Tibial artery (tissue), 4 donors: Measurements from ENCODE around the gene GLI3.

Source experiments
- DNase-seq, 2 donors: peaks; one replicate each; pipeline ENCODE4 v3.0.0-alpha.2; 2019
- H3K27ac ChIP-seq, 2 donors: fragments of 200-600 bp; sonication (generic) in 1 of 2; 1 replicate in 1 of 2; 2 replicates in 1 of 2; pipeline ENCODE4 v1.5.1; 2018 to 2019; ENCODE audit warnings: mild to moderate bottlenecking in 1 of 2
- H3K27me3 ChIP-seq, 2 donors: fragments of 200-600 bp; sonication (generic) in 1 of 2; one replicate each; pipeline versions ENCODE4 v1.5.1 to v1.6.0; 2016 to 2019
- H3K36me3 ChIP-seq, 3 donors: fragments of 200-600 bp; sonication (generic) in 2 of 3; one replicate each; pipeline ENCODE4 v1.5.1; 2016 to 2019; ENCODE audit warnings: mild to moderate bottlenecking in 2 of 3
- H3K4me1 ChIP-seq, 4 donors: fragments of 200-600 bp; sonication (generic) in 2 of 4; 1 replicate in 3 of 4; 2 replicates in 1 of 4; pipeline ENCODE4 v1.5.1; 2016 to 2019
- H3K4me3 ChIP-seq, 2 donors: fragments of 200-600 bp; sonication (generic) in 1 of 2; 1 replicate in 1 of 2; 2 replicates in 1 of 2; pipeline ENCODE4 v1.5.1; 2018 to 2019; ENCODE audit warnings: mild to moderate bottlenecking in 2 of 2
- H3K9me3 ChIP-seq, 3 donors: fragments of 200-600 bp; sonication (generic) in 1 of 3; one replicate each; pipeline ENCODE4 v1.5.1; 2016 to 2019
- CTCF ChIP-seq, 2 experiments: fragments of 200-600 bp in 1 of 2; fragments of 450-650 bp in 1 of 2; IDR thresholded peaks; one replicate each; pipeline ENCODE4 v1.5.1; 2017 to 2019; ENCODE audit warnings: antibody characterized with exemption in 2 of 2, mild to moderate bottlenecking in 1 of 2, moderate library complexity in 1 of 2
- intact Hi-C: fragments of 100-400 bp; cut with DNase I; formaldehyde crosslinking; loops from one replicate; pipeline ENCODE4 v1.15.0; 2023; ENCODE audit warnings: low total_unique reads

The GLI3 gene

DNA sequence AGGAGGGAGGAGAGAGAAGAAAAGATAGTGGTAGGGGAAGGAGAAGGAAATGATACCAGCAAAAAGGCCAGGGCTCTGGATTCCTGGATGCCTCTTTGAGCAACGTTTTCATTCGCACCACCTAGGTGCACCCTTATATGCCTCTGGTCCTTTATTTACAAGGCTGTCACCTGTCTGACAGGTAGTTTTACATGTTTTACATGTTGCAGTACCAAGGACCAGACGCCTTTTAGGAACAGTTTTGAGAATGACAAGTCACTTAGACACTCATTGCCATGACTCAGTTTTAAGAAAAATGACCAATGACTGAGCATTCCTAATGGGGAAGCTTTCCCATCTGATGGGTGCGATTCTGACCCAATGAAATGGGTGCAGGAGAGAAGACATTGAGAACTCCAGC, 119.8 kb downstream of the GLI3 start:
- Histone ChIP-seq H3K27me3 (no peaks in the 10 kb centered on the region), H3K9me3 (no peaks in the 10 kb centered on the region), H3K4me1 (no peaks in the 10 kb centered on the region), H3K36me3 (no peaks in the 10 kb centered on the region), H3K27ac (no peak overlapping the region), H3K4me3 (no peak overlapping the region)
- no peak for DNase-seq
- no peak for TF ChIP-seq CTCF (IDR thresholded peaks at IDR 0.05)
- intact Hi-C loops: no loop called here

DNA sequence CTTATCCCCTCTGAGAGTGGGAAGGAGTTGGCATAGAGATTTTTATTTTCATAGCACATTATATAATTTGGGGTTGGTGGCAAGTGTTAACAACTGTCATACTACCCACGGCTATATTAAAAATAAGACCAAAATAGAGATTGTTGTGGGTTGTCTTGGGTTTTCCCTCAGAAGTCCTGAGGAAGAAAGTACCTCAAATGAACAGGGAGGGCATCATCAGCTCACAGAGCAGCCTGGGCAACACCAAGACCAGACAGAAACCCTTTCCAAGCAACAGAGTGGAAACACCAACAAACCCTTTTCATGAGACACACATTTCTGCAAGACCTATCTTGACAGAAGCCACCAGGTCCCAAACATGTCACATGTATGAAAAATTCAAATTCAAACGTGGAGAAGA, 121.2 kb downstream of the GLI3 start:
- no peak overlapping the region for H3K4me3 ChIP-seq
- no peak overlapping the region for H3K27ac ChIP-seq
- H3K27me3 ChIP-seq: no peaks in the 10 kb centered on the region
- no peaks in the 10 kb centered on the region for H3K36me3 ChIP-seq
- TF ChIP-seq CTCF (IDR thresholded peaks at IDR 0.05): no peak
- intact Hi-C loops: no loop called here
- H3K9me3 ChIP-seq: no peaks in the 10 kb centered on the region
- no peaks in the 10 kb centered on the region for H3K4me1 ChIP-seq
- DNase-seq: no peak

DNA sequence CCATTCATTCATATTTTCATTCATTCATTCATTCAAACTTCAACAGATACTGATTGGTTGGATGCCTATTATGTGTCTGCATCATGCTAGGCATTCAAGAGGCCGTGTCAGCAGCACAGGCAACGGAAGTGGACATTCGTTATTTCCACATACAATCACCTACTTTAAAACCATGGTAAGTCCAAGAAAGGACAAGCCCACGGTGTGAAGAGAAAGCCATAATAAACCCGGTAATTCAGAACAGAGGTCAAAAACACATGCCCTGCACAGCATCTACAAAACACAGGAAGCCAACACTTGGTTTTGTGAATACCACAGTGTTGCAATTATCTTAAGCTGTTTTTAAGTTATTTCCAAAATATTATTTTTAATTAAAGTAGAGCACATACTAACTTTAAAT, 126.7 kb downstream of the GLI3 start:
- Histone ChIP-seq H3K9me3 (no peaks in the 10 kb centered on the region), H3K27ac (no peak overlapping the region), H3K4me3 (no peak overlapping the region), H3K27me3 (no peaks in the 10 kb centered on the region), H3K4me1 (peaks cover 0 to 32% (median 9%) of the 10 kb centered on the region in 4 donors), H3K36me3 (no peaks in the 10 kb centered on the region)
- intact Hi-C loops: no loop called here
- DNase-seq: no peak
- TF ChIP-seq CTCF (IDR thresholded peaks at IDR 0.05): no peak

DNA sequence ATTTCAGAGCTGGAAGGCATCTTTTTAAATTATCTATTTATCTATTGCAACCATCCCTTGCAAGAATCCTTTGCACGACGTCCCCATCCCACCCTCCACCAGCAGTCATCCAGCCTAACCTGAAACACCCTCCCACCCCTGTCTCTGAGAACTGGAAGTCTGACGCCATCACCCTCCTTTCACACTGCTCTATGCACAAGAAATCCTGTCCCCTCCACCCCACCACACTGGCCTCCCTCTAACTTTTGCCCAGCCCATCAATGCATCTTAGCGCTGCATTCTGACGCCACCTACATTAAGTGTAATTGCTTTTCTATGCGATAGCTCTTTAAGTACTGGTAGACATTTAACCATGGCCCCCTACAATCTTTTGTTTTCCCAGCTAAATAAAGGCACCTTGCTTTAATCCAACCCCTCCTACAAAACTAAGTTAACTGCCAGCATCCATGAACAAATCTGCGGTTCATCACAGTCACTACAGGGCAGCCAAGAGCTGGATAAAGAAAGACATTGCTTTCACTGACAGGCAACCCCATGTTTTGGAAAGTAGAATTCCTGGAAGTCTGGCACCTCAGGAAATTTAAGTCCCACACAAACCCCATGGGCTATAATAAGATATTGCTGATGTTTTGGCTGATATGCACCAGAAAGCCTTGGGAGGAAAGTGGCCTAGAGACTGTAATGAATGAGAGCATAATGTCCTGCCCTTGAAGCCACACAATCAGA, 128.0 kb downstream of the GLI3 start:
- peaks cover 0 to 32% (median 9%) of the 10 kb centered on the region in 4 donors for H3K4me1 ChIP-seq
- intact Hi-C loops: no loop called here
- no peaks in the 10 kb centered on the region for H3K27me3 ChIP-seq
- H3K4me3 ChIP-seq: no peak overlapping the region
- no peaks in the 10 kb centered on the region for H3K36me3 ChIP-seq
- DNase-seq: no peak
- no peak overlapping the region for H3K27ac ChIP-seq
- H3K9me3 ChIP-seq: no peaks in the 10 kb centered on the region
- TF ChIP-seq CTCF (IDR thresholded peaks at IDR 0.05): no peak

GRCh38 chr7:42107484-42108240, 129.3 kb downstream of the GLI3 start:
- H3K36me3 ChIP-seq: no peaks in the 10 kb centered on the region
- TF ChIP-seq CTCF (IDR thresholded peaks at IDR 0.05): no peak
- intact Hi-C loops: no loop called here
- no peak overlapping the region for H3K27ac ChIP-seq
- no peak for DNase-seq
- no peak overlapping the region for H3K4me3 ChIP-seq
- no peaks in the 10 kb centered on the region for H3K27me3 ChIP-seq
- H3K4me1 ChIP-seq: peaks cover 0 to 32% (median 9%) of the 10 kb centered on the region in 4 donors
- H3K9me3 ChIP-seq: no peaks in the 10 kb centered on the region
